T-helper 9 cell (primary cell): ENCODE data around the gene BICC1.

Source experiments
- DNase-seq: peaks from one replicate; pipeline ENCODE4 v3.0.0-alpha.2; 2020

Gene BICC1

DNA sequence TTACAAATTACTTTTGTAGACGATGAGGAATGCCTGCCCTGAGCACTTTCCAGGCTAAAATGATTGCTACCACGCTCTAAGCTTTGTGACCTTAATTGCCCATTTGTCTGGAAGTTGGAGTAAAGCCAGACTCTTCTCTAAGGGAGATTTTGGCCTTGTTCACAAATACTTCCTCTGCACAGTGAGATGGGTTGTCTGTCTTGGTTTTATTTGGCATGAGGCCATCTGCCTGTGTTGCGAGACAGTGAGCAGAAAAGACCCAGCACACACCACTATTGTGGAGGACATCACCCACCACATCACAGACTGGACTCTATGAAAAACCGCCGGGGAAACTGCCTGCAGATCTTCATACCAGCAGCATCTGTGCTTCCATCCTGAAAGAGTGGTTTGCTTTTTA, 138.4 kb downstream of the BICC1 start:
- no peak for DNase-seq

DNA sequence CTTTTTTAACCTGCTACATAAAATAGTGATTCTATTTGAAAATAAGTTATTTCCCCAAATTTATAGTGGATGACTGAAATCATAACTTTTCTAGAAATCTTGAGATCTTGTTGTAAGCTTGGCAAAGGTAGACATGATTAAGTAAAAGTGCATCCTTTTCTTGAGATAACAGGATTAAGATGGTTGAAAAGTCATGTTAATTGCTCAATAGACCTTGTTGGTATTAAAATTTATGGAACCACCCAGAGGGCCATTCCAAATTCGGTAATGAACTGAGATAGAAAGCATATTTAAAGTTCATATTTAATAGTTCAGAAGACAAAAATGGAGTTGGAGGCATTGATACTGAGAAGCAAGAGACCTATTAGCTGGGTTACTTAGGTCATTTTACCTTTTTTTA, 139.1 kb downstream of the BICC1 start:
- no peak for DNase-seq

DNA sequence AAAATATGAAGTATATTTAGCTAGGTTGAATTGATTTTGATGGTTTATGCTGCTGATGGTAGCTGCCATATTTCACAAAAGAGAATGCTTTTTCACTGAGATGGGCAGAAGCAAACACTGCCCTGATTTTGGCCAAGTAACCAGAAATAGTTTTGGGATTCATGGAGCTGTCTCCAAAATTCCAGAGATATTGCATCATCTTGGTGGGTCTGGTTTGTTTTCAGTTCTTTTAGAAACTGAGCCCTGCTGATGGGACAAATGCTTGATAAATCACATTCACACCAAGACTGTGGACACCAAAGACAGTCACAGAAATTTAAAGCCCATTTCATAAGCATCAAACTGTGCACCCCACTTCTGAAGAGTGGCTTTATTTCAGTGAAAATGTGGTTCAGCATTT, 140.5 kb downstream of the BICC1 start:
- DNase-seq, result no peak

DNA sequence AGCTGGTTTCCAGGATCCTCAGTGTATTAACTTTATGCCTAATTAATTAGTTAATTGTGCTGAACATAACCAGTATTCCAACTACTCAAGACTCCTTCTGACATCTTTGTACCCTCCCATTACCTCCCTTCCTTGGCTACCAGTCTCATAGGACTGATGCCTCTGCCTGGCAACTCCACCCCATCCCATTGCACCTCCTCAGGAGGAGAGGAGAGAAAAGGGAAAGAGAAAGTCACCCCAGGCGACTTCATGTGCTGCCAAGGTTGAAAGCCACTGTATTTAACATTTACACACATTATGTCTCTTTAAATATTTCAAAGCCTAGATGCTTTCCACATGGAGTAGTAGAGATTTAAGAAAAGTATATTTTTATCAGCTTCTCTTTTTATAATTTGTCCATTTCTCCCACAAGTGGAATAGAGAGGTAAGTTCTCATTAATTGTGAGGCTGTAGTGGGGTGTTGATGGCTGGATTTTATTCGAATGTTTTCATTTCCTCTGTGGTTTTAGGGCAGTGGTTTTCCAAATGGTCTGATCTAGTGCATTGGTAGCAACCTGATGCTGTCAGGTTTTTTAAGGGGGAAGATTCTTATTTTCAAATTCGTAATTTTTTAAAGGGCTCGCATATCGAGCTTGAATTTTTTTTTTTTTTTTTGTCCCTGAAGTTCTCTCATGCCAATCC, 148.0 kb downstream of the BICC1 start:
- no peak for DNase-seq

DNA sequence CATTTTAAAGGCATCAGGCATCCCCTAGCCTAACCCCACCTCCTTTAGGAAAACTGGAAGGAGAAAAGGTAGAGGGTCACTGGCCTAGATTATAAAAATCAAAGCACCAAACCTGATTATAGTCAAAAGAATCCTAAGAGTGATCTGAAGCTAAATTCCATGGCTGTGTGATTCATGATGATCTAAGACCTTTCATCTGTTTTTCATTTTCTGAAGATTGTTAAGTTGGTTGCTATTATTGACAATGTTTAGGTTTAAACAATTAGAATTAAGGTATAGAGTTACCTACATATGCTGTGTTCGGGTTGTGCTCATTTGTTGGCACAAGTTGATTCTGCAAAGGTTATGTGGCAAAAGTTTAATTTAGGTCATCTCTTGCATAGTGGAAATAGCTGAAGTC, 148.7 kb downstream of the BICC1 start:
- no peak for DNase-seq

DNA sequence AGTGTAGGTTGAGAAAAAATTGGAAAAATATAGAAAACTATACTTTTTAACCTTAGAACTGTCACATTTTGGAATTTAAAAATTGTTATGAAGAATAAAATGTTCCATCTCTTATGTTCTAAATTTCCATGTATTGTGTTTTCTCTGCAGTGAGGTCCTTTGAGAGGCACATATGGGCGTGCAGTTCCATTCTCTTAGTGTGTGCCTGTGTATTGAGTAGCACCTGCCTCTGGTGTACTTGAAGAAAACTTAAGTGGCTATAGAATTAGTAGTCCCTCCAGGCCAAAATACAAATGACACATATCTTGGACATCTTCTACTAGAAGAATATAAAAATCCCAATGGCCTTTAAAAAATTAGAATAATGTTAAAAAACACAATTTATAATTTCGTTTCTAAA, 149.2 kb downstream of the BICC1 start:
- DNase-seq, result no peak

DNA sequence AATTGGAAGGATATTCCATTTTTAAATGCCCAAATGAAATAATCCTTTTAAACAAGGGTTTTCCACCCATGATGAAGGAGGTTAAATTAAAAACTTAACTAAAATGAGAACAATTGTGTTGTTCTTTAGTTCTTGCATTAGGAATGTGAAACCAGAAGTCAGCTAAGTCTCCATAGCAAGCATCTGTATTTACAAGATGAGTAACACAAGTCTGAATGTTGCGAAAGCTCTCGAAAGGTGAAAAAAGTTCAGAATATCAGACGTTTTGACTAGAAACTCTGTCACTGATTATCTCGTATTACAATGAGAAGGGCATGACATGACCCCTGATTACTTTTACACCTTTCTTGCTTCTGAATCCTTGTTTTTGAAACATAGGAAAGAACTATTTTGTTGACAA, 149.6 kb downstream of the BICC1 start:
- no peak for DNase-seq

DNA sequence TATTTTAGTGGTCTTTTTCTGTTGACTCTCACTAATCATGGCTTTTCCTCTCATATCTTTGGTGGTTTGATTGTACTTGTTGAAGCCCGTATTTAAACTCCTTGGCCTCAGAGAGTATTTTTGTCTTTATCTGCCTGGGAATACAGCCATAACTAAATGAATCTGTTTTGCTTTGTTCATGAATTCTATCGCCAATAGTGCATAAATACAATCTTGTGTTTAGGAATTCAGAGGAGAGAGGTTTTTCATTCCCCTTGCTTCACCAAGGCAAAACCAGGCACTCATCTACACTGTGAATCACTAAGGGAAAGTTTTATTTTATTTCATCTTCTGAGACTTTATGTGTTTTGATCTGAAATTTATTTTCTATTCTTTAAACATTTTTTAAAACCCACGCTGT, 152.7 kb downstream of the BICC1 start:
- DNase-seq, result no peak

DNA sequence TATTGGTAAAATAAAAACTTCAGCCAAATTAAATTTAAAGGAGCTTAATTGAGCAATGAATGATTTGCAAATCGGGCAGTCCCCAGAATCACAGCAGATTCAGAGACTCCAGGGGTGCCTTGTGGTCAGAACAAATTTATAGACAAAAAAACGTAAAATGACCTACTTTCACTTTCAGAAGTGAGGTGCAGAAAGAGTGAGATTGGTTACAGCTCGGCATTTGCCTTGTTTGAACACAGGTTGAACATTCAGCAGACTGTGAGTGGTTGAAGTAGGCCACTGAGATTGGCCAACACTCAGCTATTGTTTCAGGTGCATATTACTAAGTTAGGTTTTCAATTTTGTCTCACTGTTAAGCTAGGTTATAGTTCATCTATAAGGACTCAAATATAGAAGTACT, 153.4 kb downstream of the BICC1 start:
- no peak for DNase-seq

DNA sequence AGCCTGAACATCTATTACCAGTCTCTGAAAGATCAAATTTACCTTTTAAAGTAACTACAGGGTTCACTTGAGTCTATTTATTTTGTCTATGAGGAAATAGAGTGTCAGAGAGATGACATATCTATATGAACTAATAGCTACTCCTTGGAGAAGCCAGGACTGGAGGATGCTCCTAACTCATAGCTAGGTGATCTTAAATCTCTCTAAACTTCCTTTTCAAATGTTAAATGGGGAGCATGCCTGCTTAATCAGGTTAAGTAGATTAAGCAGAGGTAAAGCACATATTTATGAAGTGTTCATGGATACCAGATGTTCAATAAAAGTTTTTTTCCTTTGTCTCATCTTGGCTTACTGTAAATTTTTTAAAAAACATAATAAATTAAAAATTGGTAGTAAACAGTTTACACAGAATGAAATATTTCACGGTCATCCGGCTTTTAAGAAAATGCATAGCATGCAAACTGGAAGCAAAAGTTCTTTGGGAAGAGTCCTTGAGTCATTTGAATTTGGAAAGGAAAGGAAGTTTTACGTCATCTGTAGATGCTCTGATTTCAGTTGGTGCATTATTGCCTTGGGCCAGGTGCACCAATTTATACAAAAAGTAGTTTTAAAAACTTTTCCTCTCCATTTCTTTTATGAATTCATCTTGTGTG, 155.1 kb downstream of the BICC1 start:
- DNase-seq, result no peak

DNA sequence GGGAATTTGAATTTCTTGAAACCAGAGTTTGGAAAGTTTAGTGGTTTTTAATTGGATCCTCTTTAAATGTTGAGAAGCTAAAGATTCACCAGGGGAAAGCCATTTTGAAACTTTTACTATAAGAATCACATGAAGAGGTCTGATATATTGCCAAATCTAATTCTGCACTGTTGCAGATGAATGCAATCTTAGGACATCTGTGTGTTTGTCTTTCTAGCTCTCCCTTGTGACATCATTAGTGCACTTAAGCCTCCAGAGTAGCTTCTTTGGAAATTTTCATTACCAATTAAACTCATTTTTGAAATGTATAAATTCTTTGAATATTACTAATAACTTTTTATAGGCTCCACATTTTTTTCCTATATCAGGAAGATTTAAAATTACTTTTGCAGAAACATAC, 160.2 kb downstream of the BICC1 start:
- DNase-seq, result no peak

DNA sequence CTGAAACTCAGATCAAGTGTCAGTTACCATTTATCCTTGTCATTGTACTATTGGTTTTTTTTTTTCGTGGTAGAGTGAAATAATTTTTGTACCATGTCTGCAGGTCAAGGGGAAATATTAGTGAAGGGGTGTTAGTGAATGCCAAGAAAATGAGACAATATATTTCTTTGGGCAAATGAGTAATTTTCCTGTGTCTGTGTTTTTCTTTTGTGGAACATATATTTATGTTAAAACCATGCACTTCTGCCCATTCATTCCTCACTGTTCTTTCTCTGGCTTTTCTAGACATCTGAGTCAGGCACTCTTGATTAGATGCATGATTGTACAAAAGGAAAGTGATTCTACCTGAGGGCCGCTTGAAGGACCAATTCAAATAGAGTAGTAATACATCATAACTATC, 161.6 kb downstream of the BICC1 start:
- no peak for DNase-seq

DNA sequence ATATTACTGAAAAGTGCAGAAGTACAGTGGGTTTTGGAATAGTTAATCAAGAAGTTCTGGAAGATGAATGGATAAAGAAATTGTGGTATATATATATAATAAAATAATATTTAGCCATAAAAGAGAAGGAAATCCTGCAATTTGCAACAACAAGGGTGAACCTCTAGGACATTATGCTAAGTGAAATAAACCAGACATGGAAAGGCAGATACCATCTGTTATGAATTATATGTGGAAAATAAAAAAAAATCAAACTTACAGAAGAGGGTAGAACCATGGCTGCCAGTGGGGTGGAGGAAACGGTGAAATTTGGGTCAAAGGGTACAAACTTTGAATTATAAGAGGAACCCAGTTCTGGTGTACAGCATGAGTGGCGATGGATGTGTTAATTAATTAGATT, 162.6 kb downstream of the BICC1 start:
- no peak for DNase-seq

DNA sequence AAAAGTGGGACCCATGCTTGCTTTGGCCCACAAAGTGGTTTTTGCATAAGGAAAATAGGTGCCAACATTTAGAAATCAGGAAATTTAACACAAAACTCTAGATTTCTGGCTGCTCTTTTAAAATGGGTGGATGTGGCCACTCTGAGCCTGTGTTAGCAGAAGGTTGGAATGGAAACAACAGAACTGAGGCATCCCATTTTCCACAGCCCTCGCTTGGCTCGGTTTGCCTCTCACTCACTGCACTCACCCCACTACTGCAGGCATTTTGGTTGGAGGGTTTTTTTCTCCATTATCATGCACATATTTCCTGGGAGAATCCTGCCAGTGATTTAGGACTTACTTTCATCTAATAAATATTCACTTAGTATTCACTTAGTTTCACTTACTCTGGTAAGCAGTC, 178.9 kb downstream of the BICC1 start:
- DNase-seq, result no peak

DNA sequence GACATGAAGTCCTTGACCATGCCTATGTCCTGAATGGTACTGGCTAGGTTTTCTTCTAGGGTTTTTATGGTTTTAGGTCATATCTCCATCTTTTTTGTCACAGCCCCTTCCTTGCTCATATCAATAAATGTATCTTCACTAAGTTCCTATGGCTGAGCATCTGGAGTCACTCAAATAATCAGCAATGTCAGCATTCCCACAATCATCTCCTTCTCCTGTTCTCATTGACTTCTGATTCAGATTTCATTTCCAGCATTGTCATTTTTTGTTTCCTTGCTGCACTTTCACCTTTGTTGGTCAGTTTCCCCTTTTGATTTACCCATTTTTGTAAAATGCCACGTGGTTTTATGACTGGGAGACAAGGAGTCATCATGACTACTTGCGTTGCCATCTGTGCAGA, 181.2 kb downstream of the BICC1 start:
- no peak for DNase-seq

DNA sequence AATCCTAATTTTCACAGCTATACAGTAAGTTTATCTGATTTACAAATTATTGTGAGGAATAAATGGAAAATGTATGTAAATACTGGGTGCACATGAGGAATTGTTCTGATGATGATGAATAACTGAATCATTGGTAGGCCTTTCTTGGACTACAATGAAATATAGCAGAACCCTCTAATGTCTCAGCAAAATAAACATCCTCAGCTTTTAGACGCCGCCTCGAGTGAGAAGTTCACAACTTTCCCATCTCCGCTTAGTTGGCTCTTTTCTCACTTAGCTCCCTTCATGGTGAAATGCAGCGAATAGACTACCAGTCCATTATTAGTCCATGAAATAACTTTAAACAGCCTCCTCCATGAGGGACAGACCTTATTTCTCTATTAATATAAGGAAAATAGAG, 182.3 kb downstream of the BICC1 start:
- no peak for DNase-seq

DNA sequence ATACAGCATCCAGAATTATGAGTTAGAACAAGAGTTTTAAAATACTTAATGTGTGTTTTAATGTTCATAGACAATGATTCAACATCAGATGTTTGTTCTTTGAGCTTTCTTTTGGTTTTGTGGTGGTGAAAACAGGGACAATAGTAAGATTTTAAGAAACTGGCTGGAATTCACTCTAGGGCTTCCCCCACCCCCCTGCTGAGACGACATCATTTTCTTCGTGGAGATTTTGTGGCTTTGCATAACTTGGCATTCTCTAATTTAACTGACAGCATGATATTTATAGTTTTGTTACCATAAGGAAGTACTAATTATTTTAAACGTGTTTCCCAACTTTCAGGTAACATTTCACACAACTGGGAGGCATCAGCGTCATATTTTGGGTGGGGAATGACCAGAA, 184.1 kb downstream of the BICC1 start:
- DNase-seq, result no peak

DNA sequence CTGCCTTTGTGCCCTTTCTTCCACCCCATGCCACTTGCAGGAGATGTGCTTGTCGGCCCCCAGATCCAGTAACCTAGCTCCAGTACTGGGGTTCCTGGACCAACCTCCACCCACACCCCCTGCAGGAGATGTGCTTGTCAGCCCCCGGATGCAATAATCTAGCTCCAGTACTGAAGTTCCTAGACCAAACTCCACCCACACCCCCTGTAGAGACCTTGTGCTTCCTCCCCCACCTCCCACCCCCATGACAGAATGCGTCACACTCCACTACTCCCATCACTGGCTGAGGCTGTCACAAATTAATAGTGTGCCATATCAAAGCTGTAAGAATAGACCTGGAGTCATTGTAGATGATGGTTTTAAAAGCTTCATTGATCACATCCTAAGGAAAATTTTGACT, 185.0 kb downstream of the BICC1 start:
- no peak for DNase-seq

DNA sequence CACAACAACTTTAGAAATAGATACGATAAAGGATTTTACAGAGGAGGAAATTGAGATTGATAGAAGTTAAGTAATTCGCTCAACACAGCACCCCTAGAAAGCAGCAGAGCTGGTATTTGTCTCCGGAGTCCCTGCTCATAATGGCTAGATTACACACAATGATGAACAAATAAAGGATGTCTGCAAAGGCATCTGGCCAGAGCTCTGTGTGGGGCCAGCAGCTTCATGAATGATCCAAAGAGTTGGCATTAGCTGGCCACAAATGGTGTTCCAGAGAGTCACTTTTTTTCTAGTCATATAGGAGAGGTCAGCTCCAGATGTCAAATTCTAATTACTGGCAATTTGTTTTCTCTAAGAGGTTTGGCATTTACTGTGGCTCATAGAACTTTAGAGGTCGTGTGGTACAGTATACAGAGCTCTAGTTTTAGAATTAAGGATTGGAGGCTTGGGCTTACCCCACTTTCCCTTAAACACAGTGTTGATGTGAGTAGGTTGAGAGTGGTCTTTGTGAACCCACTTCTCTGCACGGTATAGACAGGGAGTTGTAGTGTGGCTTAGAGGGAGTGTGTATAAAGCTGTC, 186.2 kb downstream of the BICC1 start:
- DNase-seq, result no peak

DNA sequence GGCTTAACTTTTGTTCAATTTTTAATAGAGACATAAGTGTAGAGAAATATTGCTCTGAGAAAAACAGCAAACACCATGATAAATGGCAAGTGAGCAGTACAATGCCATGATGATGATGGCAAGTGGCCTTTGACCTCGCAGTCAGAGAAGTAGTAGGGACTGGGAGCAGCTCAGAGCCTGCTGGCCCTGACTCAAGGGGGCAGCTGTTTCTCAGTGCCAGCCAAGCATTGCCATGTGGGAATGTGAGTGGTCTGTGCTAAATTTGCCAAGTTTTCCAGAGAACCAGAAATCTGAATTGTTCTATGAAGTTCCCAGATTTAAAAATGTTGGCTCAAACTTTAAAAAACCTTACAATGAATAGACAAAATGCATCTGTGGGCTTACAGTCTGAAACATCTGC, 187.9 kb downstream of the BICC1 start:
- DNase-seq, result no peak

DNA sequence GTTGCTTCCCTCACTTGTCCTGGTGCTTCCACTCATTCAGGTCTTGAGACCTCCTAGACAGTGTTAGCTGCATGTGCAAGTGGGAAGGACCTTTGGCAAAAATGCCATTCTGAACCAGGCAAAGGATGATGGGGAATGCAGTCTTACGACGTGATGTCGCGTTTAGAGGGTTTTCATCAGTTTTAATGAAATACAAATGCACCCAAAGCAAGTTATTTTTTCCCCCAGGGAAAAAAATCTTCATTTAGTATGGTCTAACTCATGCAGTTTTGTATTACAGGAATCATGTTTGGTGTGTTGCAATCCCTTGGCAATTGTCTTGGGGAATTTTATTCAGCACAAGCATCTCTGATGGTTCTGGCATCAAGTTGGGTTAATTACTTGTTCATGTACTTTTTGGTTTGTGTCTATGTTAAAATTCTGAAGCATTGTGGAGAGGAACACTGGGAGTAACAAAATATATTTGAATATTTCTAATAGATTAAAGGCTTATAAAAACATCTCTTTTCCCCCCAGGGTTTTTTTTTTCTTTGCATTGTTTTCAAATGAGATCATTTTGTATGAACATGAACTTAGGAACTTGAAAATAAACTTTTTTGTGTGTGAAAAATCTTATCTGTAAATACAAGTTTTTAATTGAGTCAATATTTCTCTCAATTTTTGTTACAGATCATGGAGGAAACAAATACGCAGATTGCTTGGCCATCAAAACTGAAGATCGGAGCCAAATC, 188.9 kb downstream of the BICC1 start:
- DNase-seq, result no peak

DNA sequence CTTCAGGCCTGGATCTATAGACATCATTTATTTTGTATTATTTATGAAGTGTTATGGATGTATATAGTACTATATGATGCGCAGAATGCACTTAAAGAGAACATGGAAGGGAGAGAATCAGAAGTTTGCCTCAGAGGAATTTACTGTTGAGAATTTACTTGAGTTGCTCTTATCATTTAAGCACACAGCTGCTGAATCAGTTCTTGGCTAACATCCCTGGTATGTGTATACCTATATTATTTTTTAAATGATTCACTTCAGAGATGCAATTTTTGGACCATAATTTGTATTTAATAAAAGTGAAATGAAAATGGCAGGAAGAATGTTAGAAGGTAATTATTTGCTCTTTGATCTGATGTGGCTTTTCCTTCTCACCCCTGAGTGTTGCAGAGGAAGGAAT, 191.6 kb downstream of the BICC1 start:
- DNase-seq, result no peak

DNA sequence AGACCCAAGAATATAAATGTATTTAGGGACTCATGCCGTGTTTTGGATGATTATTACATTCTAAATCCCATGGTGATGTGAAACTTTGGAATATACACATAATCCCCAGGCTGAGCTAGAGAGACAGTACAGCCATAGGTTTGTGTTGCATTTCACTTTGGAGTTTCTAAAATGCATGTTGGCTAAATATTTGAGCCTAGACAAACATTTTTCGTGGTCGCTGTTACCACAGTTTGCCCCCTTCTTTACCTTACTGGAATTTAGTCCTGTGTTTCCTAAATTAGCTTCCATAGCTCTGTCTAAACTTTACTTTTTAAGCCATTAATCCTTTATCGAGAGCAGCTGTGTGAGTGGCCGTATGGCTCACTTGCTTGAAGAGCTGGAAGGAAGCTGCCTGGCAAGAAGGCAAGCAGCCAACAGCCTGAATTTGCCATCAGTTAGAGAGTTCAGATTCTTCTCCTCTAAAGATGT, 192.0 kb downstream of the BICC1 start:
- DNase-seq, result no peak

DNA sequence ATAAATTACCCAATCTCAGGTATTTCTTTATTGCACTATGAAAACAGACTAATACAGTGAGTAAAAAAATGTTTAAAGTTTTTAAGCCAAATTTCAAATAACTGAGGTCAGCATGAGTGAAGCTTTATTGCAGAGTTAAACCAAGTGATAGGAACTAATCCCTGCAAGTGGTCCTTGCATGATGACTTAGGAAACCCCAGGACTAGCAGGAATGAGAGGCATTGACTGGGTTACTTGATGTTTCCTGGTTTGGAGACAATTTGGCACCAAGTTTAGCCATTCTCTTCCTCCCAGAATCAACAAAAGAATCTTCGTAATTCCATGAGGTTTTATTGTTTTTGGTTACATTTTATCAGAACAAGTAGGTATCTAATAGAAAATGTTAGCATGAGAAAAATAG, 194.2 kb downstream of the BICC1 start:
- no peak for DNase-seq
